ENCODE measurements around the gene RNF11.

DNA sequence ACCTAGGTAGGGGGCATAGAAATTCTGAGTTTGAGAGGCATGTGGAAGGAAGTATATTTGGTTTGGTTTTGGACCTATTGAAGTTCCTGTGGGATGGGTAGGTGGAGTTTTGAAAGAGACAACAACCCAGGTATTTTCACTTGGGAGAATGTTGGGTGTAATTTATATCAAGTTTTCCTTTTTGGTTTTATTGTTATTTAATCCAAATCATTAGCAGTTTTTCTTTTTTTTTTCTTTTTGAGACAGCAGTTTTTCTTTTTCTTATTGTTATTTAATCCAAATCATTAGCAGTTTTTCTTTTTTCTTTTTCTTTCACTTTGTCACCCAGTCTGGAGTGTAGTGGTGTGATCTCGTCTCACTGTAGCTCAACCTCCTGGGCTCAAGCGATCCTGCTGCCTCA is 30.1 kb downstream of the RNF11 start:
- TF ChIP-seq, protein P1, sequence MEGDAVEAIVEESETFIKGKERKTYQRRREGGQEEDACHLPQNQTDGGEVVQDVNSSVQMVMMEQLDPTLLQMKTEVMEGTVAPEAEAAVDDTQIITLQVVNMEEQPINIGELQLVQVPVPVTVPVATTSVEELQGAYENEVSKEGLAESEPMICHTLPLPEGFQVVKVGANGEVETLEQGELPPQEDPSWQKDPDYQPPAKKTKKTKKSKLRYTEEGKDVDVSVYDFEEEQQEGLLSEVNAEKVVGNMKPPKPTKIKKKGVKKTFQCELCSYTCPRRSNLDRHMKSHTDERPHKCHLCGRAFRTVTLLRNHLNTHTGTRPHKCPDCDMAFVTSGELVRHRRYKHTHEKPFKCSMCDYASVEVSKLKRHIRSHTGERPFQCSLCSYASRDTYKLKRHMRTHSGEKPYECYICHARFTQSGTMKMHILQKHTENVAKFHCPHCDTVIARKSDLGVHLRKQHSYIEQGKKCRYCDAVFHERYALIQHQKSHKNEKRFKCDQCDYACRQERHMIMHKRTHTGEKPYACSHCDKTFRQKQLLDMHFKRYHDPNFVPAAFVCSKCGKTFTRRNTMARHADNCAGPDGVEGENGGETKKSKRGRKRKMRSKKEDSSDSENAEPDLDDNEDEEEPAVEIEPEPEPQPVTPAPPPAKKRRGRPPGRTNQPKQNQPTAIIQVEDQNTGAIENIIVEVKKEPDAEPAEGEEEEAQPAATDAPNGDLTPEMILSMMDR (IDR thresholded peaks at IDR 0.05 in 4 of 5, conservative IDR thresholded peaks at IDR 0.05 in 1 of 5): no peak
- TF ChIP-seq POLR2A (IDR thresholded peaks at IDR 0.05): no peak

Data from gastrocnemius medialis (tissue), 4 donors.